GM10847 (cell line): ENCODE results near the gene NOSTRIN.

Source experiments
- POLR2A ChIP-seq: IDR thresholded peaks from 2 replicates; pipeline ENCODE4 v1.6.1; 2011; ENCODE audit not compliant: insufficient read length; ENCODE audit errors: extremely low read depth

The NOSTRIN gene

GRCh38 chr2:168801961-168802858 lies at the start of gene NOSTRIN:
Gene NOSTRIN (plus strand): TSS chr2:168802637. CDS start chr2:168802647, 10 bp downstream.
- no peak for TF ChIP-seq POLR2A

- no peak for TF ChIP-seq POLR2A
These were observed 48.6 kb upstream of the NOSTRIN start for GRCh38 chr2:168753765-168754329.

DNA sequence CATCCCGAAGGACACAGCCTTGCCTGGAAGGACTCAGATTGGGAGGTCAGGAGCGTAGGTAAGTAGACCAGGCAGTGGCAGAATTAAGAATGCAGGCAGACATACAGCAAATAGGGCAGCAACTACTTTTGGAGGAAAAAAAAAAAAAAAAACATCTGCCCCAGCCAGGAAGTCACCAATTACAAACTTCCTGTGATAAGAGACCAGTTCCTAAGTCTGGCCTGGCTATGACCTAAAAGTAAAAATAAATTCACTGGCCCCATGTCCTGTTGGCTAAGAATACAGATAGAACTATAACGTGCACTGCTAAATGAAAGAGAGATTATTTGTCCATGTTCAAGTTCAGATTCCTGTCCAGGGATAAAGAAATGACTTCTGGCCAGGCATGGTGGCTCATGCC lies 45.2 kb upstream of the NOSTRIN start:
- TF ChIP-seq POLR2A, result no peak

DNA sequence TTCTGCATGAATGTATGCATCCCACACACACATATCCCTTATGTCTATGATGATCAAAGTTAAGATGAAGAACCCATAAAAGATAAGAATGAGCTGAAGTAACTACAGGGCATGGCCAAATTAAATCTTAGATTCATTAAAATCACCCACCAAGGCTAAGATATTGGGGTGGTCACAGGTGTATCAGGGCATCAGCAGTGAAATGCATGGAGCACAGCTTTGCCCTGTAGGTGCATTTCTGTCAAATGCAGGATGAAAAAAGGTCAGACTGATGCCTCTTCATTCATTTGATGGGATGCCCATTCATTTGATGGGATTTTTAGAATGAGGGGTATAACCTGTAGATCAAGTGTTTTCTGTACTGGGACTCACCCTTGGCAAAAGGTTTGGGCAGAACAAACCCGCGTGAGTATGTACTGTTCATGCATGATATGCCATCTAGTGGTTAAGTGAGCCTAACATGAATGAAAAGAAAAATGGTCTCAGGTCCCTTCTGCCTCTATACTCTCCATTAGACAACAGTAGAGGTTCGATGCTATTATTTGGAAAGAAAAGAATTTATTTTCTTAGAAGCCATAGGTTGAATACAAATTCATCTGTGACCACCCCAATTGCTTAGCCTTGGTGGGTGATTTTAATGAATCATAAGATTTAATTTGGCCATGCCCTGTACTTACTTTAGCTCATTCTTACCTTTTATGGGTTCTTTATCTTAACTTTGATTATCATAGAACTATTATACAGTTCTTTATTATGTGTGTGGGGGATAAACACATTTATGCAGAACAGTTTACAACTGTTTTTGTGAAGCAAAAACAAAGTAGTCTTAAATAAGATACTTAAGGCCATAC lies 43.2 kb upstream of the NOSTRIN start:
- no peak for TF ChIP-seq POLR2A

DNA sequence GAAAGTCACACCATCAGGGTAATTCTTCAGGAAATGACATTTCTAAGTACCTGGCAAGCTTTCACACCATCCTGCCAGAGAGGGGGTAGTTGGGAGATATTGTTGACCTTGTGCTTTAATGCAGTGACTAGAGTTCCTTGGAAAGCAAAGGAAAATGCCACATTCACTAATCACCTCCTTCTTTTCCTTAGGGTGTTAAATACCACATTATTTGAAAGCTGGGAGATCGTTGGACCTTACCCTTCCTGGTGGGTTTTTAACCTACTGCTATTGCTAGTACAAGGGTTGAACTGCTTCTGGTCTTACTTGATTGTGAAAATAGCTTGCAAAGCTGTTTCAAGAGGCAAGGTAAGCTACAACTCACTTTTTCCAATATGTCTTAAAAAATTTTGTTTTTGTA lies 37.0 kb upstream of the NOSTRIN start:
- no peak for TF ChIP-seq POLR2A

DNA sequence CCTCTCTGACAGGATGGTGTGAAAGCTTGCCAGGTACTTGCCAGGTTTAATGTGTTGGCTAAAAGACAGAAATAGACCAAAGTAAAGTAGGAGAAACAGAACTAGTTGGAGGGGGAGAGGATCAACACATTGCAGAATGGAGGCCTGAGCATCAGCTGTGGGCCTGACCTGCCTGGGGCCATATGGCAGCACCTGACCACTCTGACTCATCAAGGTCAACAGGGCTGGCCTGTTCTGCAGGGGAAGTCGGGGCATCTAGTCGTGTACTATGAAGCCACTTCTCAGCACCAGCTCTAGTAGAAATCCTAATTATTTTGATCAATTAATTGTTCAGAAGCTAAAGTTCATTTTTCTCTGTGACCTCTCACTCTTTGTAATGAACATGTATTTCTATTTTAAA lies 35.8 kb upstream of the NOSTRIN start:
- TF ChIP-seq POLR2A, result no peak

DNA sequence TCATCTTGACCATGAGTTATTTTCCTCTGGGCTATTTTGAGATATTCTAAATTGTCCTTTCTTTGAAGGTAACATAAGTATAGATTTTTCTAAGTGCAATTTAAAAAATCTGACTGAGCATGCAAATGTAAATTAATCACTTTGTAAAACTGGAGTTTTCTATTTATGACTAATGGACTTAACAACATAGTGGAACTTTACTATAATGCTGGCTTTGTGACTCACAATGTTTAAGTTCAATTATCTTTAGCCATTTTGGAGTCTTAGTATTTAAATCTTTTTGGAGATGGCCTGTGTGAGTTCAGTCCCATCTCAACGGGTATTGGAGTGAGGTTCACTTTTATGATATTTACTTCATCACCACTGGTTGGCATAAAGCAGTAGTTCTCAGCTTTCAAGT lies 35.2 kb upstream of the NOSTRIN start:
- no peak for TF ChIP-seq POLR2A

DNA sequence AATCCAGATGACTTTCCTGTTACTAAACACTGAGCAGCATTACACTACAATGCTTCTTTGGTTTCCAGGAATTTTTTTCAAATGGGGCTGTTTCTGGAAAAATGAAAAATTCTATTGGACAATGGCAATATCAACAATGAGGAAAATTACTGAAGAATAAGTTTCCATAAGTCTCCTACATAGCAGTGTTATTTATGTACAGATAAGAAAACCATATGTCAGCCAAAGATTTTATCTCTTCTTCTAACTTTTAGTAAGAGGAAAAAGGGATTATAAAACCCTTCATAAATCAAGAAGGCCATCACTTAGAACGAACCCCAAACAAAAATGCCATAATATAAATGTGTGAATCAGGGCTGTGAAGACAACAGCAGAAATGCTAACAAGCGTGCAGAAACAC lies 31.6 kb upstream of the NOSTRIN start:
- no peak for TF ChIP-seq POLR2A

DNA sequence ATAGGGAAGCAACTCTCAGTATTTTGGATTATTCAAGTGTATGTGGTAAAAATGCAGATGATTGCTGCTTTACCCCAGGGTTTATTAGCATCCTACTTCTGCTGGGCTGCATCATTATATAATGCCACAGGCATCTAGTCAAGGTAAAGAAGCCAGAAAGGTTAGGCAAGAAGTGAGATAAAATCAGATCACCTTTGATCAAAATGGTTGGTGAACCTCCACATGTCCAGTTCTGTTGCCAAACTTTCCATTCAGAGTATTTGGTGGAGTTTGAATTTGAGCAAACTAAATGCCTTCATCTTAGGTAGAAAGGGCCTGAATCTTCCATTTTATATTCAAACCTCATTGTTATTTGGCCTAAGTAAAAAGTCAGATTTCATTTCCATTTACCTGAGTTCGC lies 29.7 kb upstream of the NOSTRIN start:
- no peak for TF ChIP-seq POLR2A

- no peak for TF ChIP-seq POLR2A
These were observed 29.3 kb upstream of the NOSTRIN start for GRCh38 chr2:168773128-168773527.

DNA sequence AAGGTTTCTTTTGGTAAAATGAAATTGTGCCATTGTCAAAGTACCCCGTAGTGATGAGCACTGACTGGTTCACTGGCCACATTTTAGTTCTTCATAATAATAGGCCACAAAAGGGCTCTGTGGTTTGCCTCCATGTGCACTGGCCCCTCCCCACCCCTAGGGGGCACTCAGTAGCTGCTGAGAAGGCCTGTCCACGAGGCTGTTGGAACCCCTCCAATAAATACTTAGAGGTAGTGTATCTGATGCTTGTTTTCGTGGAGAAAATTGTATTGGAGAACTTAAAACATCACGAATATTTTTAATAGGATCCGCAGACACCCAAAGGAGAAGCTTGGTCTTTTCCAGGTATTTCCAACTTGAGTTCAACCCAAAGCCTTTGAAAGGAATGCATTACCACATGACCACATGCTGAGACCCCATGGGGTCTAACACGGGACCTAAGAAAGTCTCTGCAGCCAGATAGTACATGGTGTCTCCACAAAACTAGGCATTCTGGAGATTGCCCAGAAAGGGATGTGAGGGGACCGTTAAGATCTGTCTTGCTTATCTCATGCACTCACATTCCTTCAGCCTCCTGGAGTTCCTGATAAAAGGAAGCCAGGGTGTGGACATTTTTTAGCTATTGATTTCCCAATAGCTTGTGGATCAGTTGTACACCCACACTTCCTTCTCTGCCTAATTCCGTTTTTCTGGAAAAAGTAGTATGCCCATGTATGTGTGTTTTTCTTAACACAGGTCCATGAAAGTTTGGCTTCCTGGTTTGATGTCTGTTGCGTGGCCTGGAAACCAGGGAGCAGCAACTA lies 28.5 kb upstream of the NOSTRIN start:
- TF ChIP-seq POLR2A, result no peak

DNA sequence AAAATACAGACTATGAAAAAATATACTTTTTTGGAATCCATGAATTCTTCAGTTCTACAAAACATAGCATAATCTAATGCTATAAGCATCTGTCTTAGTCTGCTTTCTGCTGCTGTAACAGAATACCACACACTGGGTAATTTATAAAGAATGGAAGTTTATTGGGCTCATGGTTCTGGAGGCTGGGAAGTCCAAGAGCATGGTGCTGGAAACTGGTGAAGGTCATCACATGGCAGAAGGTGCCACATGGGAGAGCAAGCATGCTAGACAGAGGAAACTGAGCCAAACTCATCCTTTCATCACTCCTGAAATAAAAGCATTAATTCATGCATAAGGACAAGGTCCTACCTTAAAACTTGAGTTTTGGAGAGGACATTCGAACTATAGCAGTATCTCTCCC lies 26.6 kb upstream of the NOSTRIN start:
- no peak for TF ChIP-seq POLR2A

DNA sequence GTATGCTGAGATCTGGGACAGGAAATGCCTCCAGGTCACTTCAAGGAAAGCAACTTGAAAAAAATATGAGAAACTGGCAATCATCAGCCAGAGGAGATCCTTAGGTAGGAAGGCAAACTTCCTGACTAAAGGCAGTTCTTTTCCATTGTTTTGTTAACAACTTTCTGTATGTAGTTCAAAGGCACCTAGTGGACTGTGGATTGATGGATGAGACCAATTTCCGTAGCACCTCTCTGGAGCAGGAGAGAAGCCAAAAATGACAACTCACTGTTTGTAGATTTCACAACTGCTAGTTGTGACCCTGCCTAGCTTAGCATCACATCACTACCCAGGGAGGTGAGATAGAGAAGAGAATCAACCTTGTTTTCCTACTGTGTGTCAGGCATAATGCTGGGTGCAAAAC lies 21.8 kb upstream of the NOSTRIN start:
- TF ChIP-seq POLR2A, result no peak

DNA sequence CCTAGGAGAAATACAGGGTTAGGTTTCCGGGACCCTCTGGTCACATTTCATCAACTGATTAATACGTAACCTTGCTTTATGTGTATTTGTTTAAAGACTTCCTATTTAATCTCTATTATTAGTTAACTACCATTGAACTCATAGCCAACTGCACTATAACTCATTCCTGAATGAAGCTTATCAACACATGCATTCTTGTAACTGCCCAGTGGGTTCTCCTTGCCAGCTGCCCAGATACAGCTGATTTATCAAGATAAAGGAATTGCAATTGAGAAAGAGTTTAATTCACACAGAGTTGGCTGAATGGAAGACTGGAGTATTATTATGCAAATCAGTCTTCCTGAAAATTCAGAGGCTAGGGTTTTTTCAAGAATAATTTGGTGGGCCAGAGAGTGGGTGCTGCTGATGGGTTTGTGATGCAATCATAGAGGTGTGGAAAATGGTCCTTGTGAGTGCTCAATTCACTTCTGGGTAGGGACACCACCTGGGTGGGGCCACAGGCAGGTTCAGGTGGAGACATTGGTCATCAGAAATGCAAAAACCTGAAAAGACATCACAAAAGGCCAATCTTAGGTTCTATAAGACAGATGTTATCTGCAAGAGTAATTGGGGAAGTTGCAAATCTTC lies 21.1 kb upstream of the NOSTRIN start:
- no peak for TF ChIP-seq POLR2A
